GM23248 (cell line): Measurements from ENCODE around the gene TLNRD1.

ENCODE experiments used
- EZH2 ChIP-seq: fragments of 200-600 bp; sonication (generic); IDR thresholded peaks from 2 replicates; pipeline ENCODE4 v1.6.1; 2018; ENCODE audit warnings: antibody characterized with exemption, mild to moderate bottlenecking; ENCODE audit not compliant: insufficient read depth, poor library complexity, severe bottlenecking
- EZH2phosphoT487 ChIP-seq: fragments of 200-600 bp; sonication (generic); IDR thresholded peaks from 2 replicates; pipeline ENCODE4 v1.6.1; 2018; ENCODE audit warnings: antibody characterized with exemption, moderate library complexity, mild to moderate bottlenecking, low read depth; ENCODE audit not compliant: insufficient read depth

GRCh38 chr15:81006124-81006523, 5.4 kb downstream of the TLNRD1 start:
- no peak for TF ChIP-seq EZH2
- TF ChIP-seq EZH2phosphoT487: no peak
